ENCODE measurements around the gene HCFC2.

The HCFC2 gene

GRCh38 chr12:104042580-104042979, 21.8 kb upstream of the HCFC2 start:
- H3K36me3 ChIP-seq (ENCODE audit: insufficient read depth, low read length) = no peaks in the 10 kb centered on the region
- DNase-seq (ENCODE audit: low read depth, low spot score) = no peak
- TF ChIP-seq EZH2 (IDR thresholded peaks at IDR 0.05) (no peak), FOXP2 (optimal IDR thresholded peaks at IDR 0.05; ENCODE audit: control extremely low read depth, extremely low read length, insufficient read depth) (no peak), POLR2AphosphoS5 (IDR thresholded peaks at IDR 0.05; ENCODE audit: borderline replicate concordance, low read depth, low read length) (no peak)
- no peak overlapping the region for H3K9ac ChIP-seq (ENCODE audit: insufficient read length)
- H3K9me3 ChIP-seq (ENCODE audit: low read depth, low read length) = no peaks in the 10 kb centered on the region
- no peak overlapping the region for H3K27ac ChIP-seq
- H3K4me3 ChIP-seq = no peak overlapping the region

DNA sequence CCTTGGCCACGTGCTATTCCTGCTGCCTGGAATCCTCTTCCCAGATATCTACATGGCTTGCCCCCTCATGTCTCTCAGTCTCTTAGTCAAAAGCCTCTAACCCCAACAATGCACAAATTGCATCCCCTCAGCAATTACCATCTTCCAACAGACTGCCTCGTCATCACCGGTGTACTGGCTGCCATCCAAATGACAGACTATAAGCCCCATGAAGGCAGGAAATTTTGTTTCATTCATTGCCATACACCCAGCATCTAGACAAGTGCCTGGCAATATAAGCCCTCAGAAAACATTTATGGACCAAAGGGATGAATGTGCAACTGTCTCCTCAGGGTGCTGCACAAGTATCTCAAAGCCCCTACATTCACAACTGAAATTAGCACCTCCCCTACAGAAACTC, 20.2 kb upstream of the HCFC2 start:
- TF ChIP-seq FOXP2 (optimal IDR thresholded peaks at IDR 0.05; ENCODE audit: control extremely low read depth, extremely low read length, insufficient read depth) (no peak), EZH2 (IDR thresholded peaks at IDR 0.05) (no peak), POLR2AphosphoS5 (IDR thresholded peaks at IDR 0.05; ENCODE audit: borderline replicate concordance, low read depth, low read length) (no peak)
- Histone ChIP-seq H3K4me3 (no peak overlapping the region), H3K36me3 (ENCODE audit: insufficient read depth, low read length) (no peaks in the 10 kb centered on the region), H3K27ac (no peak overlapping the region), H3K9ac (ENCODE audit: insufficient read length) (no peak overlapping the region), H3K9me3 (ENCODE audit: low read depth, low read length) (no peaks in the 10 kb centered on the region)
- no peak for DNase-seq (ENCODE audit: low read depth, low spot score)

GRCh38 chr12:104046306-104046705, 18.0 kb upstream of the HCFC2 start:
- H3K27ac ChIP-seq = no peak overlapping the region
- no peak overlapping the region for H3K4me3 ChIP-seq
- TF ChIP-seq EZH2 (IDR thresholded peaks at IDR 0.05) (no peak), FOXP2 (optimal IDR thresholded peaks at IDR 0.05; ENCODE audit: control extremely low read depth, extremely low read length, insufficient read depth) (no peak), POLR2AphosphoS5 (IDR thresholded peaks at IDR 0.05; ENCODE audit: borderline replicate concordance, low read depth, low read length) (no peak)
- H3K36me3 ChIP-seq (ENCODE audit: insufficient read depth, low read length) = no peaks in the 10 kb centered on the region
- no peak overlapping the region for H3K9ac ChIP-seq (ENCODE audit: insufficient read length)
- H3K9me3 ChIP-seq (ENCODE audit: low read depth, low read length) = no peaks in the 10 kb centered on the region
- DNase-seq (ENCODE audit: low read depth, low spot score) = no peak

DNA sequence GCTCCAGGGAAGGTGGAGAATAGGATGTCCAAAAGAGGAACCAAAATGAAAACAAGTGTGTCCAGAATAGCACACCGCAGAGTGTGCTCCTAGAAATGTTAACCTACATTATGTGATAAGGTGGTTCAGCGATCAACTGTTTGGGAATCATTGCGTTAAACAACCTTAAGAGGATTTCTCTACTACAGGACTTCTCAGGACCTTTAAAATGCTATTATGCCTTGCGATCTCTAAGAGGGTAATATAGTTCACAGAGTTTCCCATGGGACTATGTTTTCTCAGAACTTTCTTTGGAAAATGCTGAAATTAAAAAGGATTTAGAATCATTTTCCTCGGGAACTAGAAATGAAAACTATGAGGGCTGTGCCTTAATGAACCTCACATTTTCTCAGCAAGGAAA, 16.2 kb upstream of the HCFC2 start:
- no peak overlapping the region for H3K27ac ChIP-seq
- DNase-seq (ENCODE audit: low read depth, low spot score) = no peak
- H3K9ac ChIP-seq (ENCODE audit: insufficient read length) = no peak overlapping the region
- peak overlapping the region; percentile 82; the same call in 1 of the 2 replicates for H3K4me3 ChIP-seq
- H3K9me3 ChIP-seq (ENCODE audit: low read depth, low read length) = no peaks in the 10 kb centered on the region
- H3K36me3 ChIP-seq (ENCODE audit: insufficient read depth, low read length) = no peaks in the 10 kb centered on the region
- TF ChIP-seq EZH2 (IDR thresholded peaks at IDR 0.05) (no peak), FOXP2 (optimal IDR thresholded peaks at IDR 0.05; ENCODE audit: control extremely low read depth, extremely low read length, insufficient read depth) (no peak), POLR2AphosphoS5 (IDR thresholded peaks at IDR 0.05; ENCODE audit: borderline replicate concordance, low read depth, low read length) (no peak)

DNA sequence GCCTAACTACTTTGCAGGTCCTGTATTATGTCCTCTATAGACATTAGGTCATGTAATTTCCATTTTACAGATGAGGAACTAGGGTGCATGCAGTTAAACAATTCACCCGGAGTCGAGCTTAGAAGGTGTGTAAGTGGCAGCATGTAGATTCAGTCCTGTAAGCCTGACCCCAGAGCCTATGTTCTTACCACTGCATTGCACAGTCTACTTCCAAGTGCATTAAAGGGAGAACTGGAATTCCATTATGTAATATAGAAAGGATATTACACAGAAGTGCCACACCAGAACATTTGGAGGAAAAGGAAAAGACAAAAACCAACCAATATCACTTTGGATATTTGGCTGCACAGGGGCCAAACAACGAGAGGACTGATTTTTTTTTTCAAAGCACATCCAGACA, 15.5 kb upstream of the HCFC2 start:
- Histone ChIP-seq H3K9ac (ENCODE audit: insufficient read length) (peak overlapping the region; percentile 71), H3K27ac (0 out of 2 replicates have a peak overlapping the region, but pooled peaks have one; percentile 69), H3K4me3 (peak overlapping the region; percentile 82), H3K36me3 (ENCODE audit: insufficient read depth, low read length) (no peaks in the 10 kb centered on the region), H3K9me3 (ENCODE audit: low read depth, low read length) (no peaks in the 10 kb centered on the region)
- TF ChIP-seq EZH2 (IDR thresholded peaks at IDR 0.05) (no peak), POLR2AphosphoS5 (IDR thresholded peaks at IDR 0.05; ENCODE audit: borderline replicate concordance, low read depth, low read length) (no peak)
- no peak for DNase-seq (ENCODE audit: low read depth, low spot score)

DNA sequence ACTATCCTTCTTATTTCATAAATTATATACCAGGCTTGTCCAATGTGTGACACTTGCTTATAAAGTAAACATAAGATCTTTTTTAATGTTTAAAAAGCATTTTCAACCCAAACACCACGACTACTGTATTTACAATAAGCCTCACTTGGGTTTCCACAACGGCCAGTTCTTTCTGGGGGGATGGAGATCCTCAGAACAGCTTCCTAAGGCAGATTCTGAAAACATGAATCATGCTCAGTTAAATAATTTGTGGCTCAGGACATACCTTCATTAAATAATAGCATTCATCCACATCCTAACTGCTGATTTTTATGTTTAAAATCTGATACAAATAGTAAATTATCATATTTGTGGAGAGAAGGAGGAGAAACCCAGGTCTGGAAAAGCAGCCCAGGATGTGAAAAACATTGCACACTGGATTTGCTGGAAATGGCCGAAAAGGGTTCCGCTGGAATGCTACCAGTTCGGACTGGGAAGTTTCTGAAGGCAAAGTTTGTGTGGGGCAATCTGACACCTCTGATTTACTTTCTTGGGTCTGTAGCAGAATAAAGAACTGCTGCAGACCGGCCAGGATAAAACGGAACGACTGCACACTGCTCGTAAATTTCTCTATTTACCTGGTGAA, 14.9 kb upstream of the HCFC2 start:
- peak overlapping the region; percentile 71 for H3K9ac ChIP-seq (ENCODE audit: insufficient read length)

DNA sequence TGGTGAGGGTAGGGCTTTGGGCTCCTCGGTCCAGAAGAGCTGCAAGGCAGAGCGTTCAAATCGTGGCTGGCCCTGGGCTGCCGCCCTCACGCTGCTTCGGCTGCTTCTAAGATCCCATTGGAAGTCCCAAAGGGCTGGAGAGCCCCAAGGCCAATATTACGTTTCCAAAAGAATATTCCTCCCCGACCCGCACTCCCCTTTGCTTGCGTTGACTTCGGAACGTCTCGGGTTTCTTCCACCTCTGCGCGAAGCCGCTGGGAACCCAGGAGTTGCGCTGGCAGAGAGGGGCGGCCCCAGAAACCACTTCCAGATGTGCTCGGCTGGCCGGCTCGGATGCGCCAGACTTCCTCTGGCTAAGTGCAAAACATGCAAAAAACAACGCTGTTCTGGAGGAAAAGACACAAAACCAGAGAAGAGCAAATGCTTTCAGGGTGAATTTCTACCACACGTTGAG, 14.4 kb upstream of the HCFC2 start, which contains the start of gene GLT8D2:
GLT8D2 (minus strand) TSS at position 285 of the 454 bp plus-strand sequence. CDS start 30,539 bp downstream, outside the sequence.
- Histone ChIP-seq H3K27ac (peak within 1 kb of the TSS; percentile 69), H3K36me3 (ENCODE audit: insufficient read depth, low read length) (no peaks in the 10 kb centered on the region), H3K9ac (ENCODE audit: insufficient read length) (peak within 1 kb of the TSS; percentile 71), H3K9me3 (ENCODE audit: low read depth, low read length) (no peaks in the 10 kb centered on the region), H3K4me3 (peak within 1 kb of the TSS; percentile 82)
- TF ChIP-seq POLR2AphosphoS5 (IDR thresholded peaks at IDR 0.05; ENCODE audit: borderline replicate concordance, low read depth, low read length) (peak; percentile 44), EZH2 (IDR thresholded peaks at IDR 0.05) (no peak), FOXP2 (optimal IDR thresholded peaks at IDR 0.05; ENCODE audit: control extremely low read depth, extremely low read length, insufficient read depth) (no peak)
- no peak for DNase-seq (ENCODE audit: low read depth, low spot score)

More for the DNA sequence above, 14.9 kb upstream of the HCFC2 start:
- Histone ChIP-seq H3K27ac (peak overlapping the region; percentile 69), H3K9me3 (ENCODE audit: low read depth, low read length) (no peaks in the 10 kb centered on the region), H3K36me3 (ENCODE audit: insufficient read depth, low read length) (no peaks in the 10 kb centered on the region), H3K4me3 (peak overlapping the region; percentile 82)
- no peak for DNase-seq (ENCODE audit: low read depth, low spot score)
- TF ChIP-seq POLR2AphosphoS5 (IDR thresholded peaks at IDR 0.05; ENCODE audit: borderline replicate concordance, low read depth, low read length) = no peak
- no peak for TF ChIP-seq EZH2 (IDR thresholded peaks at IDR 0.05)
- TF ChIP-seq FOXP2 (optimal IDR thresholded peaks at IDR 0.05; ENCODE audit: control extremely low read depth, extremely low read length, insufficient read depth) = no peak

GRCh38 chr12:104050436-104050835, 13.9 kb upstream of the HCFC2 start:
- peak overlapping the region; percentile 82 for H3K4me3 ChIP-seq
- peak overlapping the region; percentile 61 for H3K9ac ChIP-seq (ENCODE audit: insufficient read length)
- DNase-seq (ENCODE audit: low read depth, low spot score) = no peak

More at GRCh38 chr12:104050436-104050835, 13.9 kb upstream of the HCFC2 start:
- Histone ChIP-seq H3K9me3 (ENCODE audit: low read depth, low read length) (no peaks in the 10 kb centered on the region), H3K36me3 (ENCODE audit: insufficient read depth, low read length) (no peaks in the 10 kb centered on the region), H3K27ac (peak overlapping the region; percentile 69)
- TF ChIP-seq FOXP2 (optimal IDR thresholded peaks at IDR 0.05; ENCODE audit: control extremely low read depth, extremely low read length, insufficient read depth) (no peak), POLR2AphosphoS5 (IDR thresholded peaks at IDR 0.05; ENCODE audit: borderline replicate concordance, low read depth, low read length) (no peak), EZH2 (IDR thresholded peaks at IDR 0.05) (no peak)
